HepG2 (cell line): ENCODE data around the gene ITPK1. TPM values are rescaled to one million over a fixed set of nuclear protein-coding genes. Genes with fewer than 3 reads are reported as not detected.

Experiments
- GZF1 ChIP-seq: sonication (generic); formaldehyde crosslinking; IDR thresholded peaks from 2 replicates; pipeline ENCODE4 v1.5.1; 2020; ENCODE audit warnings: mild to moderate bottlenecking, missing genetic modification reagents
- KLF12 ChIP-seq: sonication (generic); formaldehyde crosslinking; IDR thresholded peaks from 2 replicates; pipeline ENCODE4 v1.4.0; 2020; ENCODE audit warnings: missing genetic modification reagents, borderline replicate concordance
- MLLT10 ChIP-seq: sonication (generic); formaldehyde crosslinking; IDR thresholded peaks from 2 replicates; pipeline ENCODE4 v1.4.0; 2020; ENCODE audit warnings: missing genetic modification reagents
- SALL2 ChIP-seq: sonication (generic); formaldehyde crosslinking; IDR thresholded peaks from 2 replicates; pipeline ENCODE4 v1.8.1; 2023; ENCODE audit warnings: mild to moderate bottlenecking, missing genetic modification reagents, inconsistent platforms
- ZBTB34 ChIP-seq: sonication (generic); formaldehyde crosslinking; IDR thresholded peaks from 2 replicates; pipeline ENCODE4 v1.8.0; 2022; ENCODE audit warnings: mild to moderate bottlenecking, missing genetic modification reagents
- ZHX2 ChIP-seq, 2 experiments: sonication (generic) in 1 of 2; formaldehyde crosslinking in 1 of 2; IDR thresholded peaks; 2 replicates each; pipeline versions ENCODE4 v1.6.1 to v1.9.0; 2014 to 2022; ENCODE audit warnings: antibody characterized with exemption in 1 of 2, borderline replicate concordance in 1 of 2, inconsistent platforms in 1 of 2, low read depth in 1 of 2, missing genetic modification reagents in 1 of 2
- ZKSCAN8 ChIP-seq: IDR thresholded peaks from 2 replicates; pipeline ENCODE4 v1.6.1; 2016; ENCODE audit warnings: borderline replicate concordance, missing genetic modification reagents, missing compliant biosample characterization
- ZNF138 ChIP-seq: sonication (generic); formaldehyde crosslinking; IDR thresholded peaks from 2 replicates; pipeline ENCODE4 v1.5.0; 2020; ENCODE audit warnings: mild to moderate bottlenecking, low read depth, missing genetic modification reagents
- ZNF337 ChIP-seq: sonication (generic); formaldehyde crosslinking; IDR thresholded peaks from 2 replicates; pipeline ENCODE4 v1.5.1; 2020; ENCODE audit warnings: missing genetic modification reagents, low read depth, mild to moderate bottlenecking, borderline replicate concordance
- ZNF33A ChIP-seq: sonication (generic); formaldehyde crosslinking; IDR thresholded peaks from 2 replicates; pipeline ENCODE4 v1.5.1; 2020; ENCODE audit warnings: missing genetic modification reagents, mild to moderate bottlenecking, moderate library complexity, borderline replicate concordance
- ZNF687 ChIP-seq: sonication (generic); formaldehyde crosslinking; IDR thresholded peaks from 2 replicates; pipeline ENCODE4 v1.5.1; 2020; ENCODE audit warnings: mild to moderate bottlenecking, missing genetic modification reagents, moderate library complexity
- ZNF770 ChIP-seq: sonication (generic); formaldehyde crosslinking; IDR thresholded peaks from 2 replicates; pipeline ENCODE4 v1.5.0; 2020; ENCODE audit warnings: mild to moderate bottlenecking, missing genetic modification reagents
- ZNF772 ChIP-seq: sonication (generic); formaldehyde crosslinking; IDR thresholded peaks from 2 replicates; pipeline ENCODE4 v1.5.0; 2020; ENCODE audit warnings: mild to moderate bottlenecking, missing genetic modification reagents
- ZSCAN30 ChIP-seq: sonication (generic); formaldehyde crosslinking; IDR thresholded peaks from 2 replicates; pipeline ENCODE4 v1.5.0; 2020; ENCODE audit warnings: mild to moderate bottlenecking, missing genetic modification reagents
- polyA plus RNA-seq, 8 experiments: library from polyadenylated mRNA; depleted of rRNA in 3 of 8; stranded (reverse) in 7 of 8; unstranded in 1 of 8; fragments of >200 nt; fragmentation: Illumina TruSeq in 4 of 8; extraction: Trizol in 4 of 8; gene quantifications; 2 replicates each; pipeline versions ENCODE4 v1.2.1 to v1.2.3, GENCODE V29; 2011 to 2016; ENCODE audit warnings: low read depth in 4 of 8, missing spikeins in 1 of 8, mixed read lengths in 1 of 8; ENCODE audit not compliant: insufficient read depth in 1 of 8
- total RNA-seq, 5 experiments: library from RNA; depleted of rRNA; stranded (reverse); fragments of >200 nt; fragmentation: Illumina TruSeq; extraction: Trizol; gene quantifications; 2 replicates each; pipeline ENCODE4 v1.2.3, GENCODE V29; 2016; ENCODE audit warnings: low read depth in 1 of 5

The ITPK1 gene
- total and polyA plus RNA-seq, 2 of the 13 experiments (the other 11 are each of a cell fraction or from before 2014, with no cell fraction given), result 20.5 to 47.5 TPM

- no peak for TF ChIP-seq SALL2
- TF ChIP-seq ZNF772 (CRISPR knock-in tag), result no peak
- TF ChIP-seq ZSCAN30 (CRISPR knock-in tag), result no peak
- no peak for TF ChIP-seq ZHX2 (IDR thresholded peaks at IDR 0.05; ENCODE audit: low read depth)
- no peak for TF ChIP-seq ZHX2 (CRISPR knock-in tag; IDR thresholded peaks at IDR 0.05; ENCODE audit: borderline replicate concordance)
- no peak for TF ChIP-seq ZBTB34 (CRISPR knock-in tag)
- TF ChIP-seq ZNF138 (CRISPR knock-in tag), result no peak
- no peak for TF ChIP-seq ZKSCAN8 (CRISPR knock-in tag)
- TF ChIP-seq GZF1 (CRISPR knock-in tag), result no peak
- no peak for TF ChIP-seq ZNF33A
- TF ChIP-seq MLLT10, result no peak
- no peak for TF ChIP-seq KLF12 (CRISPR knock-in tag)
- no peak for TF ChIP-seq ZNF687 (CRISPR knock-in tag)
- TF ChIP-seq ZNF337 (CRISPR knock-in tag), result no peak
- TF ChIP-seq ZNF770, result no peak
These were observed 92.7 kb downstream of the ITPK1 start (continued) for GRCh38 chr14:93023039-93023438.
